Adipocyte (in vitro differentiated cells): Measurements from ENCODE around the gene MACROD2.

Experiments used
- DNase-seq: peaks from one replicate; pipeline ENCODE4 v3.0.0-alpha.2; 2015; ENCODE audit warnings: low read depth
- H3K27me3 ChIP-seq: replicated peaks from 2 replicates; pipeline ENCODE4 v1.7.0; 2013; ENCODE audit warnings: mild to moderate bottlenecking, low read length, moderate library complexity; ENCODE audit not compliant: control insufficient read depth, insufficient read depth
- H3K36me3 ChIP-seq: 2 replicates; pipeline ENCODE4 v1.7.0; 2013; ENCODE audit warnings: low read length, mild to moderate bottlenecking, moderate library complexity; ENCODE audit not compliant: control insufficient read depth, insufficient read depth, severe bottlenecking
- H3K4me1 ChIP-seq: 2 replicates; pipeline ENCODE4 v1.7.0; 2013; ENCODE audit warnings: mild to moderate bottlenecking, low read length, moderate library complexity; ENCODE audit not compliant: control insufficient read depth, insufficient read depth
- H3K4me3 ChIP-seq: 2 replicates; pipeline ENCODE4 v1.7.0; 2013; ENCODE audit warnings: mild to moderate bottlenecking, low read length, moderate library complexity
- H3K9ac ChIP-seq: 2 replicates; pipeline ENCODE4 v1.7.0; 2013; ENCODE audit warnings: mild to moderate bottlenecking, low read length, moderate library complexity
- H3K9me3 ChIP-seq: 2 replicates; pipeline ENCODE4 v1.7.0; 2013; ENCODE audit warnings: mild to moderate bottlenecking, low read length, moderate library complexity; ENCODE audit not compliant: control insufficient read depth

MACROD2 gene

DNA sequence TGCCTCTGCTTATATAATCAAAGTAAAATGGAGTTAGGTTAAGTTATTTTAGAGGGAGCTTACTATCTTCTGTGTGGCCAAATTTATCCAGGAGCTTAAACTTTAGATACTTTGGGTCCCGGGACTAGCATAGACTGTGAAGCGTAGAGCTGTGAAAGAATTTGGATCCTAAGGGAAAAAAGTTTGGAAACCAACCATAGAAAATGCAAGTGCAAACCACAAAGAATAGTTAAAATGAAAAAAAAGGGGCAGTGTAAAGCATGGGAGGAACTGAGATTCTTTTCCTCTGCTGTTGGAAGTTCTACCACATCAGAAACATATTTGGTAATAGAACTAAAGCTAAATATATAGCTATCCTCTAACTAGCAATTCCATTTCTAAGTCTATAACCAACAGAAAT, 574.3 kb downstream of the MACROD2 start:
- Histone ChIP-seq H3K27me3 (no peaks in the 10 kb centered on the region), H3K4me1 (peaks cover 4% of the 10 kb centered on the region), H3K36me3 (no peaks in the 10 kb centered on the region), H3K9ac (no peak overlapping the region), H3K4me3 (no peak overlapping the region), H3K9me3 (no peaks in the 10 kb centered on the region)
- DNase-seq, result peak; percentile 60

DNA sequence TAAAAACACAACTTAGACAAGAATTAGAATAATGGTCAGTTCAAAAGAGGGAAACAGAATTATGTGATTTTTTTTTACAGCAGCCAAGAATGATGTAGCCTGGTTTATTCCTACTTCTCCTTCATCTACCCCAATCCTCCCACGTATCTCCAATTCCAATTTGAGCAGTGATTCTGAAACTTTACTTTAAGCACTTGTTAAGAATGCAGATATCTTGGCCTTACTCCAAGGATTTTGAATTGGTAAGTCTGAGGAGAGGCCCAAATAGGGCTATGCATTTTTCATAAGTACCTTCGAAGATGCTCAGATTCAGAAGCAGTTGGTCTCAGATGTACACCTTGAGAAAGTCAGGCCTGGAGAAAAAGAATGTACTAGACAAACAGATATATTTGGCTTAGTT, 575.5 kb downstream of the MACROD2 start:
- peaks cover 4% of the 10 kb centered on the region for H3K4me1 ChIP-seq
- H3K9ac ChIP-seq, result no peak overlapping the region
- no peaks in the 10 kb centered on the region for H3K9me3 ChIP-seq
- H3K27me3 ChIP-seq, result no peaks in the 10 kb centered on the region
- peak; percentile 38 for DNase-seq
- no peaks in the 10 kb centered on the region for H3K36me3 ChIP-seq
- H3K4me3 ChIP-seq, result no peak overlapping the region

DNA sequence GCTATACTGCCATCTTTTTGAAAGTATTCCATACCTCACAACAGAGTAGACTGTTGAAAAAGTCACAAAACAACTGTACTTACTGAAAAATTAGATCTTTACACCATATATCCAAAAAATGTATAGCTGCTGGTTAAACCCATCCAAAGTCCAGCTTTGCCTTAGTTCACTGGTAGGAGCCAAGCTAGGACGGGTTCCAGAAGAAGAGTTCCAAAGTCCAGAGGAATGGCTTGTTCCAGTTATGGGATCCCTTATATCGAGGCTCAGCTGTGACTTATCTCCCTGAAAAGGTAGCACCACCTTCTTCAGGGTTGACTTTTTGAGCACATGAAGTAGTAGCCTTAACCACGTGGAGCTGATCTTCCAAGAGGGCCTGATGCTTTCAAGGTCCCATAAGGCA, 578.4 kb downstream of the MACROD2 start:
- no peak for DNase-seq
- Histone ChIP-seq H3K9me3 (no peaks in the 10 kb centered on the region), H3K27me3 (no peaks in the 10 kb centered on the region), H3K36me3 (no peaks in the 10 kb centered on the region), H3K9ac (no peak overlapping the region), H3K4me1 (no peaks in the 10 kb centered on the region), H3K4me3 (no peak overlapping the region)

DNA sequence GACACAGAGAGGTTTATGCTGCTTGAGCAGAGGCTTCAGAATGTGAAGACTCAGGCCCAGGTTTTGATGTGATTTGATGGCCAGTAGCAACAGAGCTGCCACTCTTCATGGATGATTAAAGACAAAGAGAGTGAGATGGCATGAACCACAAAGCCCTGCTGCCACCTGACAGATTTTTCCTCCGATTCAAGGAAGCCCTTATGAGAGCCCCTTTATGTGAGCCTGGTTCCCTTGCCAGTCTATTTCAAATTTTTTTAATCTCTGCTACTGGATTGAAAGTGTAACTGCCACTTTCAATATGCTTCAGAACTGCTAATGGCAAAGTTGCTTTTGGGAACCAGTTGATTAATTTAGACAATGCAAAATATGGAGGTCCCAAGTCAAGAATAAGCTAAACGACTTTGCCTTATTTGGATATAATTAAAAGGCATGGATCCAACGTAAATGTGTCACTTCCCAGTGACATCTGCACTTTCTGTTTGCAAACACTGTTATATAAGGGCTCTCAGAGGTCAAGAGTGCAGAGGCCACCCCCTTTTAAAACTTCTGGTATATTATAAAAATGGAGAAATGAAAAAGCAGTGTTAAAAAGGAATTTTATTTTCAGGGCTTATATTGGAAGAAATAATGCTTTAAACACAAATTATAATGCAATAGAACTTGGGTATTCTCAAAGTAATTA, 581.0 kb downstream of the MACROD2 start:
- no peak overlapping the region for H3K9ac ChIP-seq
- H3K4me3 ChIP-seq, result no peak overlapping the region
- DNase-seq, result no peak
- no peaks in the 10 kb centered on the region for H3K27me3 ChIP-seq
- no peaks in the 10 kb centered on the region for H3K9me3 ChIP-seq
- no peaks in the 10 kb centered on the region for H3K36me3 ChIP-seq
- H3K4me1 ChIP-seq, result no peaks in the 10 kb centered on the region

DNA sequence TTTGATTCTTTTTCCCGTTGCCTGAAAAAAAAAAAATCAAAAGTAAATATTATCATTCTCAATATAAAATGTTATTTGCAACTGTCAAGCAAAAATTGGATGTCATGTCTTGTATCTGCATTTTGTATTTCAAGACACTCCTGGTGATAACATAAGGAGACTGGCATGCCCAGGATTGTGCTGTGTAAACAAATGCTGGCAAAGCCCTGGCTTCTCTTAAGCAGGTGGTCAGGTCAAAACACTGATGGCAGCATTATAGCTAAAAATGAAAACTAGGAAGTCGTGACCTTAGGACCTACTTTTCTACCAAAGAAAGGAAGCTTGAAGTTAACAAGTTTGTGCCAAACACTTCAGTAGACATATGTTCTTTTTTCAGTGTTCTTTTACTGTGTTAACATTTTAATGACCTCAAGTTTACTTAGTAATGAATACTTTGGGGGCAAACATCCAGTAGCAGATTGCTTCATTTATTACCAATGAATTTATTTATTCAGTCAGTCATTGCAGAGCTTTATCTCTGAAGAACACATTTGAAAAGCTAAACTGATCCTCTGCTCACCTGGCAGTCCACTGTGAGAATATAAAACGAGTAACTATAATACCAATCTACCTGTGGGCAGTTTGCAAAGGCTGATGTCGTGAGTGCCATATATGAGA, 585.2 kb downstream of the MACROD2 start:
- DNase-seq, result no peak
- H3K4me3 ChIP-seq, result no peak overlapping the region
- H3K9ac ChIP-seq, result no peak overlapping the region
- H3K4me1 ChIP-seq, result no peaks in the 10 kb centered on the region
- H3K36me3 ChIP-seq, result no peaks in the 10 kb centered on the region
- H3K27me3 ChIP-seq, result no peaks in the 10 kb centered on the region
- H3K9me3 ChIP-seq, result no peaks in the 10 kb centered on the region

DNA sequence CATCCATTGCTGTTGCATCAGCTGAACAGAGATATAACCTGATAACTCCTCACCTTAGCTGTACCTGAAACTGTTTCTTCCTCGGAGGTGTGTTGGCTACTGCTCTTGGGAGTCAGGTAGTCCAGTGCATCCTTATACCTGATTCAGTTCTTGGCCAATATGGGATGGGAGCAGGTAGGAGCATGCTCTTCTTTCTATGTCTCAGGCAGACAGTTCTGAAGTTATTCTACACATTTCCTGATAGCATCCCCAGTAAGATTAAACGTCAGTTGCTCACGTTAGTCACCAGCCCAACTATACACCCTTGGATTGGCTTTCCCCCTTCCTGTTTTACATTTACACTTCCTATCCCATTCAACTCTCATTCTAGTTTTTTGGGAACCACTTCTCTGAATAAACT, 586.4 kb downstream of the MACROD2 start:
- Histone ChIP-seq H3K9me3 (no peaks in the 10 kb centered on the region), H3K4me1 (no peaks in the 10 kb centered on the region), H3K27me3 (no peaks in the 10 kb centered on the region), H3K9ac (no peak overlapping the region), H3K36me3 (no peaks in the 10 kb centered on the region), H3K4me3 (no peak overlapping the region)
- no peak for DNase-seq

DNA sequence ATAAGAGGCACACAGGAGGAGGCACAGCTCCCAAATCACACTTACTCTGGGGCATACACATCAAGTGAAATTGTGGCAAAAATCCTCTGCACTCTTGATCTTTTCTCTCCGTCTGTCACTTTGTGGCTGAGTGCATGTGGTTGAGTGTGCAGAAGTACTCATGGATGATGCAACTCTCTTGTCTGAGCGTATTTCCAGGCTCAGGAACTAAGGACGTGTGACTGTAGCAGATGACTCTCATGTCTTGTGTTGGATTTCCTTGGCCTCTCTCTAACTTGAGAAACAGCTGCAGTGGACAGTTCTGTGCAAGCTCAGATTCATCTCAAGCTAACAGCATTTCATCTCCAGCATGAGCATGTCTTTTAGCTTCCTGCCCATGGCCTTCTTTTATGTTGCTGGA, 587.5 kb downstream of the MACROD2 start:
- H3K4me3 ChIP-seq, result no peak overlapping the region
- no peaks in the 10 kb centered on the region for H3K4me1 ChIP-seq
- peak; percentile 4 for DNase-seq
- H3K9me3 ChIP-seq, result no peaks in the 10 kb centered on the region
- no peak overlapping the region for H3K9ac ChIP-seq
- no peaks in the 10 kb centered on the region for H3K27me3 ChIP-seq
- H3K36me3 ChIP-seq, result no peaks in the 10 kb centered on the region

DNA sequence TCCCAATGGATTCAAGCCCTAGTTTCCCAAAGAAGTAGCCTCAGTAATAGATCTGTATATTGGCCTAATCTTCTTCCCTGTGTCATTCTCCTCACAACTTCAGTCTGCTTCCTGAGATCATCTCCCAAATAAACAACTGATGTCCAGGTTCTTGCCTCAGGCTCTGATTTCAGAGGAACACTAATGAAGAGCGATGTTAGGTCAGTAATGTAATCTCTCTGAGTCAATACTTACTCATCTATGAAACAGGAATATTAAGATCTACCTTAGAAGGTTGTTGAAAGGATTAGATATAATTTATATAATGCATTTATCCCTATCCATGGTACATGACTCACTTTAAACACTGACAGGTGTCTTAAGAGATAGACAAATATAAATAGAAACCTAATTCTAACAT, 588.1 kb downstream of the MACROD2 start:
- no peak overlapping the region for H3K9ac ChIP-seq
- no peak overlapping the region for H3K4me3 ChIP-seq
- H3K4me1 ChIP-seq, result no peaks in the 10 kb centered on the region
- H3K27me3 ChIP-seq, result no peaks in the 10 kb centered on the region
- H3K36me3 ChIP-seq, result no peaks in the 10 kb centered on the region
- peaks cover 2% of the 10 kb centered on the region for H3K9me3 ChIP-seq
- DNase-seq, result no peak

DNA sequence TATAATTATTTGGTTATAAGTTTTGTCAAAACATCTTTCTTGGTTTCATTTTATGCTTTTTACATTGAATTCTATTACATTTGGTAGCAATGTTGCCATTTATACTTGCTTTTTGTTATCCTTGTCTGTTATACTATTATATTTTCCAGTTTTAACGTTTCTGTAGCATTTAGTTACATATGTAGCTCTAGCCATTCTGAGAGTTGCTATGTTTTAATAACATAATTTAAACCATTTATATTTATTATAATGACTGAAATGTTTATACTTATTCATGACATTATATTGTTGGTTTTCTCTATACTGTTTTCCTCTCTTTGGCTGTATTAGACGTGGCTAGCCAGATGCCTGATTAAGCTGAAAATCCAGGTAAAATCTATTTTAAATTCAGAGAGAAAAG, 594.1 kb downstream of the MACROD2 start:
- H3K4me1 ChIP-seq, result no peaks in the 10 kb centered on the region
- H3K4me3 ChIP-seq, result no peak overlapping the region
- H3K9ac ChIP-seq, result no peak overlapping the region
- no peaks in the 10 kb centered on the region for H3K27me3 ChIP-seq
- no peaks in the 10 kb centered on the region for H3K36me3 ChIP-seq
- H3K9me3 ChIP-seq, result peaks cover 17% of the 10 kb centered on the region
- DNase-seq, result no peak

DNA sequence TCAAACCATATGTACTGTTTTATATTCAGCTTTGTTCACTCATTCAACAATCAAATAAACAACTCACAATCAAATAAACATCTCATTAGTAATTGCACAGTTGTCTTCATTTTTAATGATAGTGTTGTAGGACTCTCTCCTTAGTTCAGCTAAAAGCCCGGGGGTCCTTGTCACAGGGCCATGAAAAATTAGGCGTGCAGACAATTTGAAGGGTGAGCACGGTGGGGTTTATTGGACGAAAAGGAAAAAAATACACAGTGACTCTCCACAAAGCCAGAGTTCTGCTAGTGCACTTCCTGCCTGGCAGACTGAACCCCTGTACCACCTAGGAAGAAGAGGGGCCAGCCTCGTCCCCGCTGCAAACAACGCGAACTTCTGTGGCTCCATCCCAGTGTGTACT, 599.7 kb downstream of the MACROD2 start:
- H3K9me3 ChIP-seq, result peaks cover 3% of the 10 kb centered on the region

DNA sequence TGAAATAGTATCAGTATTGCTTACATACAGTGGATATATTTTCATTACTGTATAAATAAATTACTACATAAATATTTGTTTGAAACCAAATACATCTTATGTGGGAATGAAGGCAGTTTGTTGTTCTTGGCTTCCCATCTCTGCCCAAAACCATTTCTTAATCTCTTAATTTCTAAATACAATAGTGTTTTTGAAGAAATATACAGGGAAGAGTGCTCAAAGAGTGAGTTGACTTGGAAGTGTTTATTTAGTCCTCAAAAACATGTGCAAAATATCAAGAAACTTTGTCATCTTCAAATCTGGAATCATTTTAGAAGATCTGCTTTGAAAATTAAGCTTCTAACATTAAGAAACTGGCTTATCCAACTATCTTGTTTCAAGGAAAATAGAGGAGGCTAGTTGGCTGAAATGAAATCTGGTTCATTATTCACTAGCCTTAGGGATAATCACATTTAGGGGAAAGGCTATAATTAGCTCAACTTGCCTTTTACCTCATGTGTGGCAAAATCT, 601.9 kb downstream of the MACROD2 start:
- no peaks in the 10 kb centered on the region for H3K4me1 ChIP-seq
- no peak overlapping the region for H3K9ac ChIP-seq
- no peak overlapping the region for H3K4me3 ChIP-seq
- DNase-seq, result peak; percentile 64
- H3K9me3 ChIP-seq, result no peaks in the 10 kb centered on the region
- no peaks in the 10 kb centered on the region for H3K27me3 ChIP-seq
- no peaks in the 10 kb centered on the region for H3K36me3 ChIP-seq

More for the DNA sequence above, 599.7 kb downstream of the MACROD2 start:
- no peak overlapping the region for H3K9ac ChIP-seq
- no peaks in the 10 kb centered on the region for H3K36me3 ChIP-seq
- H3K4me3 ChIP-seq, result no peak overlapping the region
- DNase-seq, result no peak
- H3K4me1 ChIP-seq, result no peaks in the 10 kb centered on the region
- no peaks in the 10 kb centered on the region for H3K27me3 ChIP-seq
